ENCODE data around the gene PDZK1. TPM values are rescaled to one million over a fixed set of nuclear protein-coding genes. Genes with fewer than 3 reads are reported as not detected.
"Not testable (repeated sequence)": the region's sequence is repeated elsewhere in the genome, so short reads cannot be mapped to it uniquely, and the experiment has no call there.

The PDZK1 gene
- total RNA-seq, 1 donor from 2014 or later, result not detected

GRCh38 chr1:145736191-145736590 lies 29.0 kb upstream of the PDZK1 start:
- H3K9me3 ChIP-seq, result no peaks in the 10 kb centered on the region
- no peak overlapping the region for H3K27ac ChIP-seq
- H3K4me3 ChIP-seq, result no peak overlapping the region
- peaks cover under 1 to 9% of the 10 kb centered on the region in 2 donors for H3K36me3 ChIP-seq
- no peak for TF ChIP-seq CTCF (IDR thresholded peaks at IDR 0.05)
- H3K27me3 ChIP-seq, result no peaks in the 10 kb centered on the region
- H3K4me1 ChIP-seq, result no peaks in the 10 kb centered on the region
- DNase-seq (ENCODE audit: low spot score in 2 of 2), result no peak
- intact Hi-C loops (cut with DNase I), result no loop called here

GRCh38 chr1:145730900-145731299 lies 23.7 kb upstream of the PDZK1 start:
- no peaks in the 10 kb centered on the region for H3K27me3 ChIP-seq
- no peak for TF ChIP-seq CTCF (IDR thresholded peaks at IDR 0.05)
- intact Hi-C loops (cut with DNase I), result no loop called here
- H3K4me1 ChIP-seq, result no peaks in the 10 kb centered on the region
- no peak for DNase-seq (ENCODE audit: low spot score in 2 of 2)
- no peak overlapping the region for H3K27ac ChIP-seq
- no peaks in the 10 kb centered on the region for H3K9me3 ChIP-seq
- peaks cover 0 to 10% of the 10 kb centered on the region in 2 donors for H3K36me3 ChIP-seq
- no peak overlapping the region for H3K4me3 ChIP-seq

GRCh38 chr1:145730467-145730866 lies 23.3 kb upstream of the PDZK1 start:
- intact Hi-C loops (cut with DNase I), result no loop called here
- no peak for DNase-seq (ENCODE audit: low spot score in 2 of 2)
- no peak overlapping the region for H3K27ac ChIP-seq
- H3K4me3 ChIP-seq, result no peak overlapping the region
- no peak for TF ChIP-seq CTCF (IDR thresholded peaks at IDR 0.05)
- H3K27me3 ChIP-seq, result no peaks in the 10 kb centered on the region
- peaks cover 0 to 10% of the 10 kb centered on the region in 2 donors for H3K36me3 ChIP-seq
- no peaks in the 10 kb centered on the region for H3K9me3 ChIP-seq
- H3K4me1 ChIP-seq, result no peaks in the 10 kb centered on the region

GRCh38 chr1:145729666-145730436 lies 22.7 kb upstream of the PDZK1 start:
- H3K4me3 ChIP-seq, result no peak overlapping the region
- intact Hi-C loops (cut with DNase I), result no loop called here
- no peaks in the 10 kb centered on the region for H3K27me3 ChIP-seq
- H3K4me1 ChIP-seq, result no peaks in the 10 kb centered on the region
- H3K9me3 ChIP-seq, result no peaks in the 10 kb centered on the region
- peaks cover 0 to 10% of the 10 kb centered on the region in 2 donors for H3K36me3 ChIP-seq
- no peak for TF ChIP-seq CTCF (IDR thresholded peaks at IDR 0.05)
- no peak for DNase-seq (ENCODE audit: low spot score in 2 of 2)
- H3K27ac ChIP-seq, result no peak overlapping the region

- H3K4me1 ChIP-seq, result no peaks in the 10 kb centered on the region
- H3K36me3 ChIP-seq, result peaks cover 0 to 10% of the 10 kb centered on the region in 2 donors
- H3K27ac ChIP-seq, result no peak overlapping the region
- H3K9me3 ChIP-seq, result no peaks in the 10 kb centered on the region
- TF ChIP-seq CTCF (IDR thresholded peaks at IDR 0.05), result no peak
- no peaks in the 10 kb centered on the region for H3K27me3 ChIP-seq
- intact Hi-C loops (cut with DNase I), result no loop called here
- no peak for DNase-seq (ENCODE audit: low spot score in 2 of 2)
- no peak overlapping the region for H3K4me3 ChIP-seq
Observed at GRCh38 chr1:145729196-145729595, 22.0 kb upstream of the PDZK1 start.

- H3K36me3 ChIP-seq; H3K4me3 ChIP-seq; H3K27ac ChIP-seq; H3K27me3 ChIP-seq; DNase-seq (ENCODE audit: low spot score in 2 of 2); H3K4me1 ChIP-seq; intact Hi-C loops (cut with DNase I); H3K9me3 ChIP-seq: not testable (repeated sequence)
Observed at GRCh38 chr1:145726193-145726592, 19.0 kb upstream of the PDZK1 start.
